Dedifferentiated amniotic fluid mesenchymal stem cell (primary cell): Measurements from ENCODE around the gene ITPR2.
A peak's percentile ranks its signal among the peaks of the same experiment; 100 is the strongest.
"Not testable (repeated sequence)": the region's sequence is repeated elsewhere in the genome, so short reads cannot be mapped to it uniquely, and the experiment has no call there.

Experiments used
- DNase-seq: peaks from one replicate; pipeline ENCODE4 v3.0.0-alpha.2; 2016; ENCODE audit errors: extremely low spot score

ITPR2 gene

DNA sequence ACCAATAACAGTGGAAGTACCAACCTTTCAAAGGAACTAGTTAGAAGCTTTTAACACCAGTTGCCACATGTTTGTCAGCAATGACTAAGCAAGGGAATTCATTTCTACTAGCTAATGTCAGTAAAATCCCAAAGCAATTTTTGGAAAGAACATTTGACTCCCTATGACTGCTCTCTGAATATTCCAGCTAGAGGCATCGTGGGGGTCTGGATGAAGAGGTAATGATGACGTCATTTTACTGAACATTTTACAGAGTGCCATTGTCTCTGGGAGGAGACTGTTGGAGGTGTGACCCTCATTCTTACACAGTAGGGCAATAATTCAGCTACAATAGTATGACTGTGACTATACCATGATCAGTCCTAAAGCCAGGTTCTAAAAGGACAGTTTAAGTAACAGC is 204.8 kb downstream of the ITPR2 start:
- DNase-seq = no peak

DNA sequence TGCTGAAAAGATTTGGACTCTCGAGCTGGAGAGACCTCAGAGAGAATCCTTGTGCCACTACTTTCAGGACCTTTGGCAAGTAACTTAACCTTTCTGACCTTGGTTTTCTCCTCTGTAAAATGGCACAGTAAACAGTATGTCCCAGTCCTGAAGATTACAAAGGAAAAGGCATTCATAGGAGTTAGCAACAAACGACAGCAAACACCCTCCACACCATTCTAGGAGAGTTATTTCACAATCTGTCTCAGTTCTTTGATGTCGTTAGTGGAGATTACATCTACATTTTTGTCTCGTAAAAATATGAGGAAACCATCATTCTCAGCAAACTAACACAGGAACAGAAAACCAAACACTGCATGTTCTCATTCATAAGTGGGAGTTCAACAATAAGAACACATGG is 205.7 kb downstream of the ITPR2 start:
- no peak for DNase-seq

DNA sequence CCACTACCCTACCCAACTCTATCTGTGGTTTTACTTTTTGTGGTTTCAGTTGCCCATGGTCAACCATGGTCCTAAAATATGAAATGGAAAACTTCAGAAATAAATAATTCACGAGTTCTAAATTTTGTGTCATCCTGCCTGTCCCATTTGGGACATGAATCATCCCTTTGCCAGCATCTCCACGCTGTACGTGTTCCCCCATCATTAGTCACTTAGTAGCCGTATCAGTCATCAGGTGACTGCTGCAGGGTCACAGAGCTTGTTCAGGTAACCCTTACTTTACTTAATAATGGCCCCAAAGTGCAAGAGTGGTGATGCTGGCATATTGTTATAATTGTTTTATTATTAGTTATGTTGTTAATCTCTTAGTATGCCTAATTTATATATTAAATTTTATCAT is 209.9 kb downstream of the ITPR2 start:
- no peak for DNase-seq

DNA sequence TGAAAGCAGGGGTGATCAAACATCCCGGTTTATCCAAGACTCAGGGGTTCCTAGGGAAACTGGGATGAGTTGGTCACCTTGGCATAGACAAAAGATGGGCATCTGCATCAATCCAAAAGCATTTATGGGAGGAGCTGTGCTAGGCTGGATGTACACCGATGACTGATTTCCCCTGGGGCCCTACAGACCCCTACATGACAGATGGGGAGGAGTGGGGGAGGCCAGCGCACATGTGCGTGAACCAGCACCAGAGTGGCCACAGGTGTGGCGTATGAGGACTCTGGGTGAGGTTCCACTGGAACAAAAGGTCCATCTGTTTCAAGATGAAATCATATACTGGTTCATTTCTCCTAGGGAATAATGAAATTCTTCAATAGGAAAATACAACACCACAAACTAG is 210.4 kb downstream of the ITPR2 start:
- DNase-seq = no peak

DNA sequence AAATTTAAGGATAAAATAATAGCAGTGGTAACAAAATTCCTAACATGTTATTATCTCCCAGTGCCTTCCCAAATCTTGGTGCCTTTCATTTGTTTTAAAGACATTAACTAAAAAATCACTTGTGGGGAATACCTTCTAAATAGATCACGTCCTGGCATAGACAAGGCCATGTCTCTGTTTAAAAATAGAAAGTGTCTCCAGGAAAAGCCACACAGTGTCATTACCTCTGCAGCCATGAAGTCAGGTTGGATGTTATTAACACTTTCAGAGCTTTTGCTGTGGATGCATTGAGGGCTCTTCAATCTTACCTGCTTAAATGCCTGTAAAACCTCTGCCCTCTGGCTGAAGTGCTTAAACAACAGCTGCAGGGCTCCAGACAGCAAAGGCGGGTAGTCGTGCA is 211.1 kb downstream of the ITPR2 start:
- DNase-seq = no peak

DNA sequence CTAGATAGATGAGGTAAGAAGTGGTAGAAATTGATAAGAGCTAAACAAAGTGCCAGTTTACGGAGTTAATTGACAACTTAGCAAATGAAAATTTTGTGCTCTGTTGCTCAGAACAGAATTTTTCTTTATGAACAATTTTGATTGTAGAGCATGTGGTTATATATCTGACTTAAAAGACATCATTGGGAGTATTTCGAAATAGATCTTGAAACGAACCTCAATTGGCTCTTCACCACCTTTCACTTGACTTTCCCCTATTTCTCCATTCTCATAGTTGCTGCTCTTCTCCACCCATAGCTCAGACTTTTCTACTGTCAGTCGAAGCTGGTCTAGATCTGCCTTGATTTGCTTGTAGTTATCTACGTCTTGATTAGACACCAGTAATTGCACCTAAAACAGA is 212.1 kb downstream of the ITPR2 start:
- DNase-seq = no peak

DNA sequence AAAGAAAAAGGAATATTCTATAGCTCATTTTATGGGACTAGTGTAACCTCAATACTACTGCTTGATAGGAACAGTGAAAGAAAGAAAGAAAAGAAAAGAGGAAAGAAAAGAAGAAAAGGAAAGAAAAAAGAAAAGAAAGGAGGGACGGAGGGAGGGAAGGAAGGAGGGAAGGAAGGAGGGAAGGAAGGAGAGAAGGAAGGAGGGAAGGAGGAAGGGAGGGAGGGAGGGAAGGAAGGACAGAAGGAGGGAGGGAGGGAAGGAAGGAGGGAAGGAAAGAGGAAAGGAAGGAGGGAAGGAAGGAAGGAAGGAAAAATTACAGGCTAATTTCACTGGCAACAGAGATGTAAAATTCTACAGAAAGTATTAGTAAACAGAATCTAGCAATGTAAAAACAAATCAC is 215.5 kb downstream of the ITPR2 start:
- no peak for DNase-seq

DNA sequence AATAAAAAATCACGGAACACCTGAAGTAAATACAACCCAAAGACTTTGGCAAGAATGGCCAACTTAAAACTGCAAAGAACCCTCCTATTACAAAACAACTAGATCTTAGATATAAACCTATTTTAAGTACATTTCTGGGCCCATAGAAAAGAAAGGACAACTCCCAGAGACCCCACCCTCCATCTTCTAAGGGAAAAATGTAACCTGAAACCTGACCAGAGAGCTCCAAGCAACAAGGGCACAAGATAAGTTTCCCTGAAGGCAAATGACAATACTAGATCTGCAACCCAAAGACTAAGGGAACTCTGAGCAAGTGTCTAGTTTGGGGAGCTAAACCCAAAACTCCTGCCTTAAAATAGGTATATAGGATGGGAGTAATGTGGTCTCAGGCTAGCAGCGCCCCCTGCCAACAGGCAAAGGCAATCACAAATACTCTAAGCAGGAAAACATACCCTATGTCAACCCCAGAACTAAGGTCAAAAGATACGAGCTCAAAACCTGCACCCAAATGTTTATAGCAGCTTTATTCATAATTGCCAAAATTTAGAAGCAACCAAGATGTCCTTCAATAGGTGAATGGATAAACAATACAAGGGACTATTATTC is 218.9 kb downstream of the ITPR2 start:
- DNase-seq = no peak

DNA sequence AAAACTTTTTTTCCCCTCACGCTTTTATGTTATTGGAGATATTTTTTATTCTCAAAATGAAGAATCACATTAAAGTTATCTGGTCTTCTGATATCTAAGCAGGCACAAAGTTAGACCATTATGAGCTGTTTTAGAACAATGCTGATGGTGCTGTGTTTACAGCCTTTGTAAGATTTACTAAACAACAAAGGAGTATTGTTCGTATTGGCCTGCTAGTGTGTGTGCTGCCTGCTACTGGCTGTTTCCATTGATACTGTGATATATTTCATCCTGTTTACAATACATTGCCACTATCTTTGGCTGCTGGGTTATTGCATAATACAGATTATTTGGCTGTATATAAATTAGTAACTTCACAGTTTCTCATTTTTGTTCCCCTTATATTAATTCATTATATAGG is 220.8 kb downstream of the ITPR2 start:
- no peak for DNase-seq

DNA sequence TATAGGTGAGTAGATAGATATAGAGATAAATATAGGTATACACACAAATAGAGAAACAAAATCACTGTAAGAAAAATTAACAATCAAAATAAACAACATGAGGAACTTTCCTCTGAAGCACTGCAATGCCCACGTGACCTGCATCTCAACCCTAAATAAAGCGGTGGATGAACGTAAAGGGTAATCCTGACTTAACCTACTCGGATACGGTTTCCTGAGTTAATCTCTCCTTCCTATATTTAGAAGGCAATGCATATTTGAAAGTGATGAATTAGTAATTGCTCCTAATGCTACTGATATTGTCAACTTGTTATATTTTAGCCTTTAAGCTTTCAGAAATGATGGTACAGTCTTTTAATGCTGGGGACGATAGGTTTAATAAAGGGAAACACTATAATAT is 221.4 kb downstream of the ITPR2 start:
- no peak for DNase-seq

DNA sequence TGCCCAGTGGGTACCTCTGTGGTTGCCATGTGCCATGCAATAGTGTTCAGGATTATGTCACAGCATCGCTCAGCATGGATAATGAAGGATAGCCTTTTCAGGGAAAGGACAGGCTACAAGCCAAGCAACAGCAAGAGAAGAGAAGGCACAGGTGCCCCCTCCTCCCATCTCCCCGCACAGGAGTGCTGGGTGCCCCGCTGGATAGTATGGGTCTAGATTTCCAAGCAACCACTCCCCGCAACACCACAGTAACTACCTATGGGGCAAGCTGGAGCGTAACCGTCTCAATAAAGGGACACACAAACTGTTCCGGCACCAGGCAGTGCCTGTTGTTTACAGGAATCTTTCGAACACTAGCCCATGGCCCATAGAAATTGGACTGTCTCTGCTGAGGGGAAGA is 222.2 kb downstream of the ITPR2 start:
- no peak for DNase-seq

DNA sequence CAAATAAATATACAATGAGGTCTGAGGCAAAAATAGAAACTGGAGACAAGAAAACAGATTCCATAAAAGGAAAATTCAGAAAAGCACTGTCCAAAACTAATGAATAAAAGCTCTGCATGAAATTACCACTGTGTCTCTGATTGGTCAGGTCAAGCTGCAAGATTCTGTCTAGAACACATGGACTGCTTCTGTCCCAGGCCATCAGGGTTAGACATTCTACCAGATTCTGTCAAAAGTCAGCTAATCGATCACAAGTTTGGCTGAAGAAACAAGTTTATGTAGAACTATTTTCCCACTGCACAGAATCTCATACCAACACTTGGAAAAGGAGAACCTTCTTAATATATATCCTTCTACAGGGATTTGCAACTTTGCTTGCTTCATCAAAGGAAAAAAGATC is 223.0 kb downstream of the ITPR2 start:
- no peak for DNase-seq

DNA sequence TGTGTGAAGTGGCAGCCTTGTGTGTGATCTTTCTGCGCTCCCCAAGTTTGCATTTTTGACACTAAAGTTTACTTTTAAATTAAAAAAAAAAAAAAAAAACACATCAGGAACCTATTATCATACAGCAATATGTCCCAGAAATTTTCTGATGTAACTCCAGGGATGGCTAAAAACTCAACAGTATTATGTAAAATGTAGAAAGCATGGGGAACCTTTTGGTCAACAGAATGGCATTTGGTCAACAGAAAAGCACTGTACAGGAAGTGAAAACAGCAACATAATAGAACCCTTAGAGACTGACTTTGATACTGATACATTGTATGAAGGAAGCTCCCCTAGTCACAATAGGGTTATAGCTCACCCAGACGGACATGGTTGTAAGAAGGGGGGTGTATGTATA is 224.3 kb downstream of the ITPR2 start:
- peak; percentile 22 for DNase-seq

DNA sequence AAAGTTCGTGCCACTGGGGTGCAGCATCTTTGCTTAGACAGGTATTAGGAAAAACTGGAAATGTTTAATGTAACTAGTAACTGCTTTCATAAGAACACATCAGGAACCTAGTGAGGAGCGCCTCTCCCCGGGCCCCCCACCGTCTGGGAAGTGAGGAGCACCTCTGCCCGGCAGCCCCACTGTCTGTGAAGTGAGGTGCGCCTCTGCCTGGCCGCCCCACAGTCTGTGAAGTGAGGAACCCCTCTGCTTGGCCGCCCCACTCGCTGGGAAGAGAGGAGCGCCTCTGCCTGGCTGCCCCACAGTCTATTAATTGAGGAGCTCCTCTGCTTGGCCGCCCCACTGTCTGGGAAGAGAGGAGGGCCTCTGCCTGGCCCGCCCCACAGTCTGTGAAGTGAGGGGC is 224.7 kb downstream of the ITPR2 start:
- DNase-seq = no peak

DNA sequence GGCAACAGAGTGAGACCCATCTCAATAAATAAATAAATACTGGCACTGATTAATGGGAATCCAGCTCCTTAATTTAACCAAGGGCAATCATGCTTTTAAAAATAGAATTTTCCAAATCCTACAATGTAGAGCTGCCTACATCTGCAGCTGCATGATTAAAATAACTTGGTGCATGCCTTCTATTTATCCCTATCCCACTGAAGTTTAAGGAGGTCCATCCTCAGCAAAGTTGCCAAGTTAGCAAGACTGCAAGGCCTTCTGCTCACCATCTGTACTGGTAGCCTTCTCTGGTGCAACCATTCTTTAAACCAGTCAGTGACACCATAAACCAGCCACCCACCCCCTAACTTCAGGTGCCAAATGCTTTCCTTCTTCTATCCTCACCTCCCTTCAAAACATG is 226.1 kb downstream of the ITPR2 start:
- DNase-seq = no peak

DNA sequence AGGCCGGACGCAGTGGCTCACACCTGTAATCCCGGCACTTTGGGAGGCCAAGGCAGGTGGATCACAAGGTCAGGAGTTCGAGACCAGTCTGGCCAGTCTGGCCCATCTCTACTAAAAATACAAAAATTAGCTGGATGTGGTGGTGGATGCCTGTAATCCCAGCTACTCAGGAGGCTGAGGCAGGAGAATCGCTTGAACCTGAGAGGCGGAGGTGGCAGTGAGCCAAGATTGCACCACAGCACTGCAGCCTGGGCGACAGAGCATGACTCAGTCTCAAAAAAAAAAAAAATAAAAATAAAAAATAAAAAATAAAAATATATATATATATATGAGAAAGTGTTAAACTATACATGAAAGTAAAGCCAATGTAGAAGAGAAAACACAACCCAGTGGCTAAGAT is 228.2 kb downstream of the ITPR2 start:
- DNase-seq = not testable (repeated sequence)

DNA sequence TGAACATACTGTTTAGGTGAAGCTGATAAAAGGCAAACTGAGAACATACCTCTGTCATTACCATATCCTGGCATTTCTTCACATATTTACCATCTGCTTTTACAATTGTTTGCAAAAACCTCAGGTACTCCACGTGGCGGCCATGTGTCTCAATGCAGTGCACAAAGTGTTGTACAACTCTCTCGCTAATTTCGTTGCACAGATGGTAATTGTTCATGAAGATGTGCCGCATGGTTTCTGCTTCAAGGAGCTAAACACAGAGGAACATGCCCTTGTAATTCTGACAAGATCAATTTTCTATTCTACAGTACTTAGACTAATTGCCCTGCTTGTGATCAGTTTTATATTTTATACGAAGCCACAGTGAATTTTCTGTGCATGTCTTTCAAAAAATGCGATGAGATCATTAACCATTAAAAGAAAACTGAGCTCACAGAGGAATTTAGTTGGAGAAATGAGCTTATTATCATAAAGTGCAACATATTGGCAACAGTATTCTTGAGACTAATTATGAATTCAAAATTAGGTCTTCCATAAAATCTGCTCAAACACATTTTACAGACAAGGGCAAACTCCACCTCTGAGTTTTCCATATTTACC is 233.8 kb downstream of the ITPR2 start:
- no peak for DNase-seq

DNA sequence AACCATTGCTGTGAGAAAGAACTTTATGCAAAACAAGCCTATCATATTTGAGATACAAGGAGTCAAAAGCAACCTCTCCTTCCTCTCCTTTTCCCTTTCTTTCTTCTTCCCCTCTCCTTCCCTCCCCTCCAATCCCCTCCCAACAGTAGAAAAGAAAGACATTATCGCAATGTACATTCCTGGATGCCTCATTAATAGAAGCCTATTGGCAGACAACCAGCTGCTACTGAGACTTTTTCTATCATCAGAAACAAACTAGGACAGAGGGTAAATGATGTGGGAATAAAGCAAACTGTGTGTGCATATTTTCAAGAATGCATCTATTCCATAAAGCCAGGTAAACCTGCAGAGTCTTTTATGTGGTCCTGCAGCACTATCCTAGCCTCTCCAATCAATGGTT is 237.2 kb downstream of the ITPR2 start:
- DNase-seq = no peak

DNA sequence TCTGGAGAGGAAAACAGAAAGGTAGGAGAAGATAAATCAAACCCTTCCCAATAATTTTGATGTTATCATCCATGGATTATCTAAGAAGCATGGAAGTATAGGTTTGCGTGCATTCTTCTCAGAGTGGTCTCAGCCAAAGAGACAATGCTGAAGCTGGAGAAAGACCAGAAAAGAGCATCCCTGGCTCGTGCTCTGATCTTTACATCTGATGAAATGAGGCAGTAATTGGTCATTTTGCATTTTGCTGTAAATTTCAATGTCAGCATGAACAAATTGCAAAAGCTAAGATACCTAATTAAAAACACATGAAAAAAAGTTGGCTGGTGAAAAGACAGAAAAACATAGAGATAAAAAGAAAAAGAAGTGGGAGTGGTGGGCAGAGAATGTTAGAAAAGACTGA is 252.4 kb downstream of the ITPR2 start:
- no peak for DNase-seq

DNA sequence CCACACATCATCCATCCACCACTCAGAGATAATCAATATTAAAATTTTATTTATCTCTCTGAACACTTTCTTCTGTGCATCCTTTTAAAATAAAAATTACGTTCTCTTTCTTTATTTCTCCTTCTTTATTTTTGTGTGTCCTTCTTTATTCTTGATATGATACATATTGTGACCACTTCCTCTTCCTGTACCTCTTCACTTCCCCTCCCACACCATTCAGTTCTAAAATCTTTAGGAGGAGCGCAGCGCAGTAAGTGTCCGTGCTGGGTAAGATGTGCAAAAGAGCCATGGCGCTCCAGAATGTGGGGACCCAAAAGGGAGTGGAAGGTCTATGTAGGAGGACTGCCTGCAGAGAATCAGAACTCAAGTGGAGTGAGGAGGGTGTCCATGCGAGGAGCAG is 256.7 kb downstream of the ITPR2 start:
- DNase-seq = no peak

DNA sequence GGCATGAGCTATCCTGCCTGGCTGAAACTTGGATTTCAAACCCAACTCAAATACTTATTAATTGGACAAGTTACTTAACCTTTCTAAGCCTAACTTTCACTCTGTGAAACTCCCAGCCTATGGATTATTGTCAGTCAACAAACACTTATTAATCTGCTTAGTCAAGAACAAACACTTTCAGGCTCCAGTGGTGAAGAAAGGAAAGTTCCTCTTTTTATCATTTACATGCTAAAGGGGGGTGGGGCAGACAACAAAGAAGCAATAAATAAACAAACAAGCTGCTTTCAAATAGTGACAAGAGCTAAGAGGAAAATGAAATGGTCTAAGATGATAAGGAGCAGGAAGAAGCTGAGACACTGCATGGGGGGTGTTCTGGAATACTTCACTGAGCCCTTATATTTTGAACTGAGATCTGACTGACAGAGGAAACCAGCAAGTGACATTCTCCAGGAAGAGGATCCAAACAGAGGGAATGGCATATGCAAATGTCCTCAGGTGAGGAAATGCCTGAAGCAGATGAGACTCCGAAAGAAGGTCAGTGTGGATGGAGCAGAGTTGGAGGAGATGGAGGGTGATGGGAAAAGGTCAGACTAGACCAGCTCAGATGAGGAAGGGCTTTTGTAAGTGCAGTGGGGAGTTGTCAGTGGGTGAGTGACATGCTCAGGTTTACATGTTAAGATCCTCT is 259.6 kb downstream of the ITPR2 start:
- DNase-seq = no peak

DNA sequence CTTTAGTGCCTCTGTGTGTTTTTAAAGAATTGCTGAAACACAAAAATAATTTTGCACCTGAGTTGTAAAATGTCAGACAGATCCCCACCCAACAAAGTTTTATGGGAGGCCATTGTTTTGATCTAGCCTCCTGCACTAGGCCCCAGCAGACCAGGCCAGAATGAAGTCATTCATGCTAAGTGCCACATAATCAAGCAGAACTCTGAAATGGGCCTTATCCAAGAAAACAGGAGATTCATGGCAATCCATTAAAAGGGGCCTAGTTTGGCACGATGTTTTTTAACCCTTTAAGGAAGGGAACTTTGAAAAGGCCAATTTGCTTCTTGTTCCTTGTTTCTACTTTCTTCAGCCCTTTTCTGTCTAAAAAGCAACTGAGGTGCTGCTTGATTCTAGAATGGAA is 260.9 kb downstream of the ITPR2 start:
- DNase-seq = no peak

DNA sequence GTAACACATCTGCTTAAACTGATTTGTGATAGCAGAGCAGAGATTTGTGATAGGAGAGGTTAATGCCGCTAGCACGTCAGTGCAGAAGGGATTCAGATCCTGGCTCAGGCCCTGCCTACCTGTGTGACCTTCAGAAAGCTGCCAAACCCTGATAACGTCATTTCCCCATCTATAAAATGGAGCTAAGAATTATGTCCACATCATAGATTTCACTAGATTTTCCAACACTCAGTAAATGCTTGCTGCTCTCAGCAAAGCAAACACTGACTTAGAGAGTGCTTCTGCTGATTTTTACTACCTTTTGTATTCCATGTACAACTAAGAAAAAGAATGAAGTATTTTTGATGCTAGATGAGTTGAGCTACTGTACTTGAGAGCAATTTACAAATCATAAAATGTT is 261.4 kb downstream of the ITPR2 start:
- DNase-seq = no peak

DNA sequence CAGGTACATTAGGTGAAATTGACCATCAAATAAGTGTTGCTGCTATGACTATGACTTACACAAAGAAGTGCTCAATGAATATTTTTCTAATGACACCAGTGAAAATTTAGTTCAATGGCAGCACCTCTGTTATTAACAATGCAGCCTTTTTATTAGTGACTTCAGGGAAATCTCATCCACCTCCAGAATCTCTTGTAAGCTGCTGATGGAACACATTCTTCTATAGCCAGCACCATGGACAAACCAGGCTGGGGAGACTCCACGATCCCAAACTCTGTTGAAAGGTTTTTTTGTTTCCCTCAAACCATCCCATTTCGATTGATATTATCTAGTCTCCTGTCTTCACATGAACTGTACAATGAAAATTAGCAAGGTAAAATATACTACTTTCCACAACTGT is 265.9 kb downstream of the ITPR2 start:
- no peak for DNase-seq
